Left renal cortex interstitium (tissue), 4 donors: ENCODE results near the gene MTHFS. TPM values are rescaled to one million over a fixed set of nuclear protein-coding genes. Genes with fewer than 3 reads are reported as not detected.

Source experiments
- DNase-seq, 4 donors: peaks; one replicate each; pipeline ENCODE4 v3.0.0-alpha.2; 2013; ENCODE audit warnings: low read depth in 4 of 4, low spot score in 2 of 4, missing footprints in 1 of 4
- polyA plus RNA-seq, 4 donors: library from polyadenylated mRNA; unstranded; fragments of 120-200 nt; gene quantifications; one replicate each; pipeline ENCODE4 v1.2.1, GENCODE V29; 2013; ENCODE audit not compliant: insufficient read length in 4 of 4

Gene MTHFS
- polyA plus RNA-seq, 4 donors: 30.5 to 40.7 (median 34.6) TPM

DNA sequence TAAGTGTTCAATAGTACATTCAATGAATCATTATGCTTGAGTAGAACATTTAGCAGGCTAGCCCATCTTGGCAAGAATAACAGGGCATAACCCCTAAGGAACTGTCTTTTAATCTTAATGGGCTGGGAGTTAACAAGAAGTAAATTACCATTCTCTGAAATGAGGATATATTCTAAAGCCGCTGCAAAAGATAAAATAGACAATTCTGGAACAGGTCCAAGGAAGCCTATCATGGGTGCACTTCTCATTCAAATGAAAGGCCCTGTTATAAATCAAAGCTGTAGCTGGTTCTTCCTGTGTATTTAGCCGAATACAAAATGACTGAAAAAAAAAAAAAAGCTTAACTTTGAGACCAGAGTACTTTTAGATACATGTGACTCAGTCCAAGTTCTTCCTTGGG, 15.6 kb downstream of the MTHFS start:
- no peak for DNase-seq

DNA sequence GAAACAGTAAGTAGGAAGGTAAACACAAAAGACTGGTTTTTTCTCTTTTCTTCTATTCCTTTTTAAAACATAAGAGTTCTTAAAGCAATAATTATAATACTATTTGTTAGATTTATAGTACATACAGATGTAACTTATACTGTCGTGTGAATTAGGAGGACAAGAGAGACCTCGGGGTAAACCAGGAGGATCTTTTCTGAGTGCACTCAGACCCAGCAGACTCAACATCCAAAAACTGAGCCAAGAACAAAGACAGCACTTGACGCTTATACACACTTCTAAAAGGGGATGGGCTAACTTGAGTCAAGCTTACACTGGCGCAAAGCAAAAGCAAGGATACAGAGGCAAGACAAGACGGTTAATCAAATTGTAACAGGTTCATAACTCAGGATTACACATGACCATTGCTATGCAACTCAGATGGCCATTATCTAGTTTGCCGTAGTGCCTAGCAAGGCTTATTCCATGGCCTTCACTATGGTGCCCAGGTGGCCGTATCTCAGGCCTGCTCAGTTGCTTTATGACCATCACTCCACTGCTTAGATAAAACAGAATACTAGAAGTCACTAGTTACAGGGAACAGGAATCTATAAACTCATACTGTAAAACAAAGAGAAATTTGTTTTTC, 18.6 kb downstream of the MTHFS start:
- no peak for DNase-seq

DNA sequence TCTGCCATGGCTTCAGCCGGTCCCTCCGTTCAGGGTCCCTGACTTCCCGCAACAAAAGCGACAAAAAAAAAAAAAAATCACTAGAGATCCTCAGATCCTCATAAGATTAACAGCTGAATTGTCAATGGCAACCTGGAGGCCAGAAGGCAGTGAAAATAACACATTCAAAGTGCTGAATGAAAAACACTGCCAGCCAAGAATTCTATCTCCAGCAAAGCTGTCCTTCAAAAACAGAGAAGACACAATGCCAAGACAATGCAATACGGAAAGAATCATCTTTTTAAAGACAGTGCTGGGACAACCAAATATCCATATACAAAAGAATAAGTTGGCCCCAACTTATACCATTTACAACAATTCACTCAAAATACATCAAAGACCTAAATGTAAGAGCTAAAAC, 21.6 kb downstream of the MTHFS start:
- DNase-seq: no peak

DNA sequence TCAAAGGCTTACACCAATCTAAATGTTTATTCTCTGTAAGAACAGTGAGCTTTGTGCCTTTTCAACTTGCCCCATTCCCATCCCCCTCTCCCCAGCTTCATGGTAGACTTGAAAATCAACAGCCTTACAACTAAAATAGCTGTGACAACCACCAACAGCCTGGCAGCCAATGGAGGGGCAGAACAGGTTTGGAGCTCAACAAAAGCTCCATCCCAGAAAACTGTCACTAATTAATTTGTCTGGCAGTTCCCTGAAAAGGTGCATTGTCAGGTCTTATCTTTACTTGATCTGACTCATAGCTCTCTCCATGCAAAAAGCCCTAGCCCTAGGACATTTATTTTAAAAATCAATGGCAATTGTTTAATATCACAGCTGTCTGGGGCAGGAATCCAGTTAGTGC, 22.6 kb downstream of the MTHFS start:
- no peak for DNase-seq

DNA sequence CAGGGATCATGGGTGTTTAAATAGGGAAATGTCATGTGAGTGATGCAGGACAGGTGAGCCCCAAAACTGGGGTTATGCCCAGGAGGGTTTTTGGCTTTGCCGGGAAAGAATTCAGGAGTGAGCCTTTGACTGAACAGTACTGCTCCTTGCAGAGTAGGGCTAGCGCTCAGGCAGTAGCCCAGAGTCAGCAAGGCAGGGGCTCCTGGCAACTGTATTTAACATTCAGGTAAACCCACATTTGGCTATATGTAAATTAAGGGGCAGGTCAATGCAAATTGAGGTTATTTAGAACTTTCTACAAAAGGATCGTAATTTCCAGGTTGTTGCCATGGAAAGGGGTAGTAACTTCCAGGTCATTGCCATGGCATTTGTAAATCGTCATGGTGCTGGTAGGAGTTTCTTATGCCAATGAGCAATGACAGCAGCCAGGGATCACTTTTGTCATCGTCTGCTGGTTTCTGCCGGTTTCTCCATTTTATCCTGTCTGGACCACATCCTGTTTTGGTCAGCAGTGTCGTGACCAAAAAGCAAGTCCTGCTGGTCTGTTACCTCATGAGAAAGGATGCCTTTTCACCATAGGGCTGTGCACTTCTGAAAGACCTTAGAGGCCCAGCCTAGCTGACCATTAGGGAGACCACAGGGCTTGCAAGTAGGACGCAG, 24.3 kb downstream of the MTHFS start:
- no peak for DNase-seq

DNA sequence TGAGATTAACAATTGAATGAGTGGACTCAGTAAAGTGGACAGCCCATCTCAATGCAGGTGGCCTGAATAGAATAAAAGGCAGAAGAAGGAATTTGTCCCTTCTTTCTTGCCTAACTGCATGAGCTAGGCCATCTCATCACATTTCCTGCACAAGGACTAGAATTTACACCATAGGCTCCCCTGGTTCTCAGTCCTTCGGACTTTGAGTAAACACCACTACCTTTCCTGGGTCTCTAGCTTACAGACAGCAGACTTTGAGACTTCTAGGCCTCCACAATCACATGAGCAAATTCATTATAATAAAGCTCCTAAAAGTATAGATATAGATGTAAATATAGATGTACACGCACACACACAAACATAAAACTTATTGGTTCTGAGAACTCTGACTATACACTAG, 28.3 kb downstream of the MTHFS start:
- no peak for DNase-seq

DNA sequence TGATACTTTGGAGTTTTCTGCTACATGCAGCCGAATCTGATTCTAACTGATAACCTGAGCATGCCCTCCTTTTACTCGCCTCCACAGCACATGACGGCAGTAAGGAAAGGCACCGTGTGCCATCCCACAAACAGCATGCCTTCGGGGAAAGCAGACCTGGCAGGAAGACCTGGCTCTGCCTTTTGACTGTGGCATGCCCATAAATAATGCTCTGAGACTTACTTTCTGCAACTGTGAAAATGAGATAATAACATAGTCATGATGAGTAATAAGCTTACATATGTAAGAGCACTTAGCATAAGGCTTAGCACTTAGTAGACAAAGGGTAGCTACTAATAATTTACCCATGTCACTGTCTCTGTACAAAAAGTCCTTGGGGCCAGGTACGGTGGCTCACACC, 32.9 kb downstream of the MTHFS start:
- DNase-seq: no peak

DNA sequence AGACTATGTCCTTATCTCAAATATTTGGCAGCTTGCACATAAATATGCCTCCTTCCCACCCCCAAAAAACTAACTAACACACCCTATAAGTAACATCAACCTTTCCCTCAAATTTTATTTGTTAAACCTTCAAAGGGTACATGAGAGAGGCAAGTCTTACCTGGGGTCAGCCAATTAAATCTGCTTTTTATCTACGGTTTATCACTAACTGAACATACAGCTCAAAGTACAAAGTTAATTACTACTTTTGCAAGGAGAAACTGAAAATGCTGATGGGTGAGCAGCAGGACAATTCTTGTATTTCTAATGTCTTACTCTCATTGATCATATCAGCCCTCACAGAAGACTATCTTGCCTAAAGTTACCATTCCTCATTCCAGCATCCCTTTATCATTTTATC, 34.6 kb downstream of the MTHFS start:
- DNase-seq: no peak

DNA sequence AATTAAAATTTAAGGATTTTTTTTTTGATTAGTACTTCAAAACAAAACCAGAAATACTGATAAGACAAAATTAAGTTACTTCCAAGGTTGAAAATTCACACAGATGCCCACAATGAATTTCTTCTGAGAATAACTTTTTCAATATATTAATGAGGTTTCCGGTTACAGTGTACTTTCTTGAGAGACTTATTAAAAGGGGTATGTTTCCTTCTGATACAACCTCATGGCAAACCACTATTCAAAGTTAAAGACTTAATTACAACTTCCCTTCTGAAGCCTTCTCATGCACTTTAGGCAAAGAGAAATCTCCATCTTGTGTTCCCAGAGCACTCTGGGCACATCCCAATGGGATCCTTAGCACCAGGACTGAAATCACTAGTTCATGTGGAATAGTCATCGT, 36.2 kb downstream of the MTHFS start:
- DNase-seq: no peak

DNA sequence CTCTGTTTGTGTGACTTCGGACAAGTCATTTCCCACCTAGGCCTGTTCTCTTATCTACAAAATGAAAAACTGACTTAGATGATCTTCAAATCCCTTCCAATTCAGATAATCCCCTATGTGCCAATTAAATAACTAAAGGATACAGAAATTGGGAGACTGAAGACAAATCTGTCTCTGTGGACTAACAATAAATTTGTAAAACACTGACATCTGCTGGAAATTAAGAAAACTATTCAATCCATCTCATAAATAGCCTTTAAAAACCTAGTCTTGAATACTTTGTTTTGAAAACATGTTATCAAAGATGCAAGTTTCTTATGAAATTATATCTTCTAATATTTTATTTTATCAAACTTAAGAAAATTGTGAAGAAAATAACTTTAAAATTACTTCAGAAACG, 38.3 kb downstream of the MTHFS start:
- DNase-seq: no peak

DNA sequence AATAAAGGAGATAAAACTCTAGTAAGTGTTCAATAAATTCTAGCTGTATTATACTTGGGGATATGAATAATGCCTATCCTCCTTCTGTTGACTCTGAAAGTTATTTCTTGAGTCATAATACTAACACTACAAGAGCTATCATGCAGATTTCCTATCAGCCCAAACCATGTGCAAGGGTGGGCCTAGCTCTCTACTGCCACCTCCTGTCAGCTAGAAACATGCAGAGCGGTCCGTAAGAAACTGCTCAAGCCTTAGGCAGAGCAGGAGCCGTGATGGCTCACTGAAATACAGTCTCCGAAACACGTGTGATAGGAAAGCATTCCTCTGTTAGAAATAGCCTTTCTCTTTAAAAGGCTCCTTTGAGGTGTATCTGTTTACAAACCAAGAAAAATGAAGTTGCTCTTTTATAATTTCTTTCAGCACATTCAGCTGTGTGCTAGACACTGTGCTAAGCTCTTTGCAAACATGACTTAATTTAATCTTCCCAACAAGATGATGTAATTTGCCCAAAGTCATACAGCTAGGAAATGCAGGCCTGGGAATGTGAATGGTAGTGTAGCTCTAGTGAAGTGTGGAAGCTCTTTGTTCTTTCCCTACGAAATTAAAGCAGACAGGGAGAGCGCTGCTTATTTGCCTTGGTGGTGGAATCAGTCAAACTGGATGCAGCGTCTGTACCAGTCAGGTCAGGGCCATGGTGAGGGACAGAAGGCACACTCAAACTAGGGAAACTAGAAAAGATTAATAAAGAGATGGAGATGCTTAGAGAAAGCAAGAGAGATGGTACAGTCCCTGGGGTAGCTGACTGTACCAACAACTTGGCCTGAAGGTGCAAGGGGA, 43.1 kb downstream of the MTHFS start:
- peak; percentile 19 to 64 (median 31) for DNase-seq

DNA sequence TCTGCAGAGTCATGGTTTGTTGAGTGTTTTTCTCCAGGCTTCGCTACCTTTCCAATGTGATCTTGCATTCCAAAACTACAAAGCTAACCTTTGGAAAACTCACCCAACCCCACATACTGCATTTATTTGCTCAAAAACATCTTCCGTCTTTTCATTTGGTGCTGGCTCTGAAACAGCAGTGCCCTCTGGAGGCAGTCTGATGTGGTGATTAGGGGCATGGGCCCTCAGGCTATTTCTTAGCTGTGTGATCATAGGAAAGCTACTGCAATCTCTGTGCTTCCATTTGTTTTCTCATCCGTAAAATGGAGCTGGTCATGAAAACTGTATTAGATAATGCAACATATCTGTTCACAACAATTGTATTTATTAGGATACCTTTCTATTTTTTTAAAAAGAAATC, 47.0 kb downstream of the MTHFS start:
- DNase-seq: no peak

DNA sequence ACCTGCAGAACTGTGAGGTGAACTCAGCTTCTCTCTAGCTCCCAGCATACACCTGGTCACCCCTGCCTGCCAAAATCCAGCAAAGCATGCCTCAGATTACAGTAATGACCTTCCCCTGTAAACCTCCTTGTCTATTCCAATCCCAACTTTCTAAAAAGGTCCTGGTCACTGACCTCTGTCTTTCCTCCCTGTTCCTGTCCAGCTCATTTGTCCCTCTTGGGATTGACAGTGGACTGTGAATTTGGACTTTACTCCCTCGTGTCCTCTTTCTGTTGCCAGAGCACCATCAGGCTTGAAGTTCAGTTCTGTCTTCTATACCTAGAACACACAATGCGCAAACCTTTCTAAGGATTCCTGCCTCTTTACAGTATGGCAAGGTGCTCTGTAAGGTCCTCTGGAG, 50.3 kb downstream of the MTHFS start:
- DNase-seq: no peak

DNA sequence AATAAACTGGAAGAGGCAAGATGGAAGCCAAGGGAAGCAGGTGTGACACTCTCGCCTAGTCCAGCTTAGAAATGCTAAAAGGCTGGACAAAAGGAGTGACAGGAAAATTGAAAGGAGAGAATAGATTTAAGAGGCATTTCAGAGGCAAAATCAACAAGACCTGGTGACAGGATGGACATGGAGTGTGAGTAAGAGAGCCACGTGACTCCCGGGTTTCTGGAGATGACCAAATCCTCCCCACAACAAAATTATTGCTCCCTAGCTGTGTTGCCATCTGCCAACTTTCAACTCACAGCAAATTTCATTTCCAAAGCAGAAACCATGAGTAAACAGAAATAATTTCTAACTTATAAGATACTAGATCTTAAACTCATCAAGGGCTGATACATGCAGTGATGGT, 52.6 kb downstream of the MTHFS start:
- no peak for DNase-seq

DNA sequence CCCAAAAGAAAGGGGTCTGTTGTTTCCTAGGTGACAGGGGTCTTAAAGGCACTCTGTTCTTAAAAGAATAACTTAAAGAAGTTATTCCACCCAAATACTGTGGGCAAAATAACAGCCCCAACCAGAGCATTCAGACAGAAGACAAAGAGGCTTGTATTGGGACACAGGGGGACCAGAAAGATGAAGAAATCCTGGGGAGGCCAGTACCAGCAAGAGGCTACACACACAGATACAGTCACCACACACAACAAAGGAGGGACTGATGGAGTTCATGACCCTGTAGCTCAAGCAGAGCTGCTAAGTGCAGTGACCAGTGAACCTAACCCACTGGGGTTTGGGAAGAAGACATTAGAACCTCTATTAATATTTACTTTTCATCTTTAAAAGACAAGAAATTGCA, 59.0 kb downstream of the MTHFS start:
- no peak for DNase-seq

DNA sequence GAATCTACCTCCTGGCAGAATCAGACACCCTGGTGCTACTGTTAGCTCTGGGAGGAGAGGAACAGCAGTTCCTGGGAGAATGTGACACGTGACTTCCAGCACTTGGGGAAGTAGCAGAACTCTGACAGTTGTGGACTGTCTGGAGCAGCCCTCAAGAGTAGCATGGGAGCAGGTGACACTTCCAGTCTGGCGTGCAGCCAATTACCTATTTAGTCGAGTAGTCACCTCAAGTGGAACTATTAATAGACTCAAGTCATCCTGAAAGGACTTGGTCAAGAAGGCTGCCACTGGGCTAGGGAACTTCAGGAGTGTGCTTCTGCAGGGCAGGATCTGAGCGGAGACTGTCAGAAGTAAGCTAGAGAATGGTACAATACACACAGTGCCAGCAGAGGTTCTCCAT, 62.3 kb downstream of the MTHFS start:
- DNase-seq: no peak

DNA sequence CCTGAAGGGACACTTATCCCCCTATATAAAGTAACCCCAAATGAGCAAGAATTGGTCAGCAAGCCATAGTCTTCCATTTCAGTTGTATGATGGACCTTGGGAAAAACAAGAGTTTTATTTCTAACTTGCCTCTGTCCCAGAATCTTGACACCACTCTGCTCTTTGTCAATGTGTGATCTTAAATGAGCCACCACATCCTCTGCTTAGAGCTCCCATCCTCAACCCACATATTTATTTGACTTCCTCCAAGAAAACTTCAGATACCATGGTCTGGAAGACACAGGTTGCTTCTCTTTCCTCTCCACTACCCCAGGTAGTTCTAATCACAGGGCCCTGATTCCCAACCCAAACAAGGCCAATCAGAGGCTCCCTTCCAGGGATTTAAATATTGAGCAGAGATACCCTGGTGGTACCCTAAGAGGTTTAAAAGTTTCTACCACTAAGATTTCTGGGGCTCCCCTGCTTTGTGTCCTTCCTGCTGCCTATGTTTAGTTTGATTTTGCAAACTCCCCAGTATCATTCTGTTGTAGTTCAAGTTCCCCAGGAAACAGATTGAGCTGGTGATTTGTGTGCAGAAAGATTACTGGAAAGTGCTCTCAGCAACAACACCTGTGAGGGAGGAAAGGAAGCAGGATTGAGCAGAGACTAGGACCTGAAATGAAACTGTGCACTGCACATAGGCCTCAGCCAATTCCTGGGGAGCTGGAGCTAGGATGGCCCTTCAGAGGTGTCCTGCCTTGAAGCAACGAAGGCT, 64.3 kb downstream of the MTHFS start:
- no peak for DNase-seq

DNA sequence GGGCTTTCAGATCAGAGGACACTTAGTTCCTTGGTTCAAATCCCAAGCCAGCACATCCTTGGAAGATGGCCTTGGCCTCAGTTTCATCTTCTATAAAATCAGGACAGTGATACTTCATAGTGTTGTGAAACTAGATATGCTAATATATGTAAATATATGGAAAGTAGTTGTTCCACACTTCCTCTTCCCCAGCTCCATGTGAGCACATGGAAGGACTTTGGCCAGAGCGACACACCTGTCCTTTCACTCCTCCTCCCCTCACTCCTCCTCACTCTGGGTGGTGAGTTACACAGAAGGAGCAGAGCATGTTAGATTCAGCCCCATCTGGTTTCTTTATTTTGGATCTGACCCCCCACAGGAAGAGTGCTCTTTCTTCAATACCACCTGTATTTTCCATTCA, 65.2 kb downstream of the MTHFS start:
- DNase-seq: no peak

DNA sequence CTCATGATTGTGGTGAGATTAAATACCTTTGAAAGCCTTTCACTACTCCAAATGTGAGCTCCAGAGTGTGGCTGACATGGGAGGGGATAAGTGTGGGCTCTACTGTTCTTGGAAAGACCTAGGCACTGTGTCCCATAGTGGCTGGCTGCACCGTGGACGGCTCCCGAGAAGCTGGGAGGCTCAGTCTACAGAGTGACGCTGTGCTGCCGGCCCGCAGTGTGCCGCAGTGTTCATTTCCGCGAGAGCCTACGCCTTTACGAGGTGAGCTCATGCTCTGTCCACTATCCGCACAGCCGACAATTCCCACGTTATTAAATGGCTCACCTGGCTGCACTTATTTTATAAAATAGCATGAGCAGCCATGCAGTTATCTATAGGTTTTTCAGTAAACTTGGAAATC, 66.9 kb downstream of the MTHFS start:
- DNase-seq: no peak

DNA sequence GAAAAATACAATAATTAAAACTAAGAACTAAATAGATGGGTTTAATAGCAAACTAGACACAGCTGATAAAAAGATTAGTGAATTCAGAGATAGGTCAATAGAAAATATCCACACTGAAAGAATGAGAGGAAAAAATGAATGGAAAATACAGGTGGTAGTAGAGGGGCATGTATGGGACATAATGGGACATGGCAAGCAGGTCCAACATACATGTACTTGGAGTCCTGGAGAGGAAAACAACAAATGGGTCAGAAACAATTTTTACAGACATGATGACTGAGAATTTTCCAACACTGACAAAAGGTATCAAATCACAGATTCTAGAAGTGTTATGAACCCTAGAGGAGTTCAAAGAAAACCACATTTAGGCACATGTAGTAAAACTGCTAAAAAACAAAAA, 68.4 kb downstream of the MTHFS start:
- DNase-seq: no peak

DNA sequence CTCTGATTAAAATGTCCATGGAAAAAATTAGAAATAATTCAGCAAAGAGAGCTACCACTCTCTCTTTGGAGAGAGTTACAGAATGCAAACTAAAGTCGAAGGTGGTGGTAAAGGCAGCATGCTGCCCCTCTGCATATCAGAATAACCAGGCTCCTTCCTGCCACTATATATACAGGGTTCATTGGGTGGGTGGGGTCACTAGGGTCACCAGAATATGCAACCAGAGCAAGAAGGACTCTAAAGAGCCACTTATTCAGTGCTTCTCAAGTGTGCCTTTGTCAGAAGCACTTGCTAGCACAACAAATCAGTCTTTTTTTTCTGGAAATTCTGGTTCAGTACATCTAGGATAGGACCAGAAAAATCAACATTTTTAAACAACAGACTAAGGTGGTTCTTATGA, 70.0 kb downstream of the MTHFS start:
- DNase-seq: no peak
